HG02588 (cell line): Measurements from ENCODE around the gene PTPRN.
A peak's percentile ranks its signal among the peaks of the same experiment; 100 is the strongest.
"Not testable (repeated sequence)": the region's sequence is repeated elsewhere in the genome, so short reads cannot be mapped to it uniquely, and the experiment has no call there.

ENCODE experiments used
- ATAC-seq: cut with Tn5 transposase; IDR thresholded peaks from one replicate; pipeline ENCODE4 v1.9.1; 2021; ENCODE audit warnings: mild to moderate bottlenecking, moderate library complexity; ENCODE audit not compliant: unreplicated experiment

The PTPRN gene

DNA sequence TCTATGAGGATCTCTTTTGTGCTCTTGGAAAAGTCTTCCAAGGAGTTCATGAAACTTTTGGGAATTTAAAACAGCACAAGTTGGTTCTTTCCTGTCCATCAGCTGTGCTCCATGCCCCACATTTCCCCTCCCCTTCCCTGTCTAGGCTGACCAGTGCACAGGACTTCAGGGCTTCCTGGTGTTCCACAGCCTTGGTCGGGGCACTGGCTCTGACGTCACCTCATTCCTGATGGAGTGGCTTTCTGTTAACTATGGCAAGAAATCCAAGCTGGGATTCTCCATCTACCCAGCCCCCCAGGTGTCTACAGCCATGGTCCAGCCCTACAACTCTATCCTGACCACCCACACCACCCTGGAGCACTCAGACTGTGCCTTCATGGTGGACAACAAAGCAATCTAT lies 38.2 kb downstream of the PTPRN start:
- no peak for ATAC-seq

GRCh38 chr2:219270055-219270372 lies 39.2 kb downstream of the PTPRN start:
- ATAC-seq = no peak

GRCh38 chr2:219269362-219270054 lies 39.7 kb downstream of the PTPRN start:
- ATAC-seq = no peak

DNA sequence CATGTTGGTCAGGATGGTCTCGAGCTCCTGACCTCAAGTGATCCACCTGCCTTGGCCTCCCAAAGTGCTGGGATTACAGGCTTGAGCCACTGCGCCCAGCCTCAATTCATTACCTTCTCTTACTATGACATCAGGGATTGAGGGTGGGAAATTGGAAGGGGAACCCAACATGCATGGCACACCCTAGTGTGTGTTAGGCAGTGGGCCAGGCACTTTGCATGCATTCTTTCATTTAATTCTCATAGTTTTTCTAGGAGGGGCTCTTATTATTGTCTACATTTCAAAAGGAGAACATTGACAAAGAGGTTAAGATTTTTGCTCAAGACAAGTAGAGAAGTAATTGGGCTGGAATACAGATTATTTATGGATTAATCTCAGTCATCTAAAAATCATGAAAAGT lies 40.9 kb downstream of the PTPRN start:
- no peak for ATAC-seq

DNA sequence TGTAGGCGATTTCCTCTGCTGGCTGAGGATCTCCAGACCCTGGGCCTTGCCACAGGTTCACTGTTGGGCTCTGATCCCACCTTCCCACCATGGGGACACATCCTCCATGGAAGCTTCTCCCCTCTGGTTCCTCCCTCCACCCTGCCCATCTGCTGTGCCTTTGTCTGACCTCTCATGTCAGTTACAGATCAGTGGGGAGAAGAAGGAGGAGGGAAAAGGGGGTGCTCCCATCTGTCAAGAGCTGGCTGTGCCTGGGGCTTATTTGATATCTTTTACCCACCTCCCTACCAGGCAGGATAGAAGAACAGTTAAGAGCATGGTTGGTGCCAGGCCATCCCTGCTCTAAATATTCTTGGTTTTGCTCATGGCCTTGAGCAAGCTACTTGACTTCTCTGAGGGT lies 42.3 kb downstream of the PTPRN start:
- no peak for ATAC-seq

DNA sequence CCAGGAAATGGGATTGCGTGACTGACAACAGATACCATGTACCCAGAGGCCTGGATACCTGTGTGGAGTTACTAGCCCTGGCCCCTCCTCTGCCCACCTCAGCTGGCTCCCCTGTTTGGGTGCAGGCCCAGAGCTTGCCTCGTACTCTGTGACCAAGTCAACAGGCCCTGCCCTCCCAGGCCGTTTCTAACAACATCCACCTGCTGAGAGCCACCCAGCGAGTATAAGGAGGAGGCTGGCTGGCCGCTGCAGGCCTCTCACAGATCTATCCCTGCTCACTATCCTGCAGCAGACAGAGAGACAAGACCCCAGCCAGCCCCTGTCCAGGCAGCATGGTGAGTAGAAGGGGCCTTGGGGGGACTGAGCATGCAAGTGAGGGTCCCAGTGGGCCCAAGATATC lies 43.0 kb downstream of the PTPRN start:
- ATAC-seq = no peak

DNA sequence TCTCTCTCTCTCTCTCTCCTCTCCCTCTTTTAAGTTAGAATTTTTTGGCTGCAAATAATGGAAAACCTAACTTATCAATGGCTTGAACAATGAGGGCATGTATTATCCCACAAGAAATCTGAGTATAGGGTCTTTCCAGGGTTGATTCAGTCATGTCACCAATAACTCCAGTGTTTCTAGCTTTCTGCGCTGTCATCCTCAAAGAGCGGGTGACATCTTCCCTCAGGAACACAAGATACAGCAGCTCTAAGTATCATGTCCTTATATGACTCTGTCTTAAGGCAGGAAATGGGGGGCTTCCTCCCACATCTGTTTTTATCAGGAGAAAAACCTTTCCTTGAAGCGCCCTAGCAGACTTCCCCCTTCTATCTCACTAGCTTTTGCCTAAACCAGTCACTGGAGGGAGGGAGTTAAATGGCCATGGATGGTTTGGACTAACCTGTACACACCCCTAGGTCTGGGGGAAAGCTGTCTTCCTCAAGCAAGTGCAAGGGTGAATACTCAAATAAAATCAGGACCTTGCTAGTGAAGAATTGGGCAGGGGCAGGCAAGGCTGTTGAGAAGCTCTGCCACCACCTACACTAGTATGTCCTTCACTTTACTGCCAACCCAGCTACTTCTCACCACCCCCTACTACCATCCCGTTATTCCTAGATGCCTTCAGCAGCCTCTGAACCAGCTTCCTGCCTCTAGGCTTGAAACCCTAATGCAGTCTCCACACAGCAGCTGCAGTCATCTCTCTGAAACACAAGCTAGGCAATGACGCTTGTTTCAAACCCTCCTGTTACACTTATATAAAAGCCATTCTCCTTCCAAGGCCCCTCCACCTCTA lies 48.0 kb downstream of the PTPRN start:
- ATAC-seq = no peak

DNA sequence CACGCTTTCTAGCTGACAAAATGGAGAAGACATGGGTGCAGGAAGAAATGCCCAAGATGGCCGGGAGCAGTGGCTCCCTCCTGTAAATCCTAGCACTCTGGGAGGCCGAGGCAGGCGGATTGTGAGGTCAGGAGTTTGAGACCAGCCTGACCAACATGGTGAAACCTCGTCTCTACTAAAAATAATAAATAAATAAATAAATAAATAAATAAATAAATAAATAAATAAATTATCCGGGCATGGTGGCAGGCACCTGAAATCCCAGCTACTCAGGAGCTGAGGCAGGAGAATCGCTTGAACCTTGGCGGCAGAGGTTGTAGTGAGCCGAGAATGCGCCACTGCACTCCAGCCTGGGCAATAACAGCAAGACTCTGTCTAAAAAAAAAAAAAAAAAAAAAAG lies 50.3 kb downstream of the PTPRN start:
- not testable (repeated sequence) for ATAC-seq

- ATAC-seq = peak; percentile 20
Observed at GRCh38 chr2:219254590-219255201, 54.5 kb downstream of the PTPRN start.

DNA sequence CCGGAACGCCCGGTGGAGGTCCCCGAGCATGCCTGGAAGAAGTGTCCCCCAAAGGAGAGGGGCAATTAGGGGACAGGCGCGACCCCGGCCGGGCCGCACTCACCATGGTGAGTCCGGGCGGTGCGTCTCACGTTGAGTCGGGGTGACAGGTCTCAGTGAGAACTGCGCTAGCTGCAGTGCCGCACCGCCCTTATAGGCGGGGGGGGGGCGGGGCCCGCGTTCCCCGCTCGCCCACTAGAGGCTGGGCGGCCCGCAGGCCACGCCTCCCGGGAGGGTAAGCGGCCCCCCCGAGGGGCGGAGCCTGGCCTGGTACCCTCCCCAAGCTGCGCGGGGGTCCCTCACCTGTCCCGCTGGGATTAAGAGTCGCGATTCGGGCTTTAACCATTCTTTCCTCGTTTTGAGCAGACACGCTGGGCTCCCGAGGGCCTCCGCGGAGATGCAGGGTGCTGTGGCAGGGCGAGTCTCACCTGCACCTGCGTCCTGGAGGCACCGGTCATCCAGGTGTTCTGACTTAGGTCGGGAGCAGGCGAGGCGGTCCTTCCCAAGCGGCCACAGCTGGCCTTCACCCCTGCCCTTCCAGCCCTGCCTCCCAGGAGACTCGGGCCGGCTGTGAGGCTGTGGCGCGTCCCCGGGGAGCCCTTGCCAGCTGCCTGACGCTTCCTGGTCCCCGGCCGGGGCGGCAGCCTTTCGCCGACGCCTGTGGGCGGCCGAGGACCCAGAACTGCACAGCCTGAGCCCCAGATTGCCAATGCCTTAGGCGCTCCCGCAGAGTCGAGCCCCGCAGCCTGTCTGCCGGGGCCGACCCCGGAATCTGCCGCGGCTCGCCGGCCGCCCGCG lies 55.2 kb downstream of the PTPRN start, which contains the start of gene TUBA4A:
Gene TUBA4A (minus strand): TSS at position 166 of the 837 bp plus-strand sequence. CDS start 60 bp downstream, at position 106.
- ATAC-seq = peak; percentile 41

GRCh38 chr2:219252900-219253752 lies 56.1 kb downstream of the PTPRN start, which contains the start of gene TUBA4B:
Gene TUBA4B, plus strand, starts transcription at chr2:219253243. Its CDS starts 165 bp downstream, at chr2:219253408.
- ATAC-seq = peak; percentile 9

GRCh38 chr2:219252570-219252899 lies 56.7 kb downstream of the PTPRN start:
- ATAC-seq = no peak

DNA sequence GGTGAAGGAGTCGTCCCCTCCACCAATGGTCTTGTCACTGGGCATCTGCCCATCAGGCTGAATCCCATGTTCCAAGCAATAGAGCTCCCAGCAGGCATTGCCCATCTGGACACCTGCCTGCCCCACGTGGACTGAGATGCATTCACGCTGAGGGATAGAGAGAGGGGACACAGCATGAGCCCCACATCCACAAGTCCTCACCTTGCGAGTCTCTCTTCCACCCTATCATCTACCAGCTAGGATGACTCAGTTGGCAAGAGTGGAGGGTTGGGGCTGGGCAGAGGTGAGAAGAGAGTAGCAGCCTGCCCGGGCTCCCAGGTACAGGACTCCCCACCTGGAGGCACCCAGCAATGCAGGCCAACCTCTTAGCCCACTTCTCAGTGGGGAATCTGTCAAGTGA lies 57.1 kb downstream of the PTPRN start:
- no peak for ATAC-seq

- no peak for ATAC-seq
Observed at GRCh38 chr2:219251656-219252055, 57.5 kb downstream of the PTPRN start.

GRCh38 chr2:219250049-219250781 lies 59.0 kb downstream of the PTPRN start:
- ATAC-seq = no peak

DNA sequence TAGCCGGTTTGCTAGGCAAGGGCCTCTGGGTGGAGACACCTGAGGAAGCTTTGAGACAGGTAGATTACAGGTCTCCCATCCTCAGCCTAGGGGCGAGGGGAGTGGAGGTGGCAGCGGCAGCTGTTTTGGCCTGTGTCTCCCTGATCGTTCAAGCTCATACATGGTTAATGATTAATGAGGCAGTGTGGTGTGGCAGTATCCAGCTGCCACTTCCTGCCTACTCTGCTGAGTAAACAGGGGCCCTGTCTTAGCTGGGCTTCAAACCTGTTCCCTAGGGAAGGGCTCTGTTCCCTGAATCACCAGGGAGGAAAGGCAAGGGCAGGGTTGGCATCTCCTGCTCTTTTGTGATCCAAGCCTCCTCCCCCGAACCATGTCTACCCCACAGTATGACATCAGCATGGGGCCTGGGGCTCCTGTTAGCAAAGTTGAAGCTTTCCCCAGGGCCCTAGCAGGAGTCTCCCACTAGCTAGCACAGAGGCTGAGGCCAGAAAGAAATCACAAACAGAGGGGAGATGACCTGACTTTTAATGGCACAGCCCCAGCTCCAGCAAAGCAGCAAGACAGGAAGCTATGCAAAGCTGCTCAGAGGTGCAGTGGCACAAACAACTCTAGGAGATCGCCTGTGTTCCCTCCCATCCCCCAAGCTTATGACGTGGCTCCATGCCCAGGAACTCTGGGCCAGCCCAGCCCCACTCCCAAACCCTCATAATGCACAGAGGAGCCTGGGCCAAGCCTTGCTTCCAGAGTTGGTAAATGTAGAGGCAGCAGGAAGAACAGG lies 59.8 kb downstream of the PTPRN start:
- ATAC-seq = peak; percentile 36

- ATAC-seq = no peak
Observed at GRCh38 chr2:219248845-219249202, 60.4 kb downstream of the PTPRN start.

- no peak for ATAC-seq
Observed at GRCh38 chr2:219247678-219248642, 61.2 kb downstream of the PTPRN start.
